LHCN-M2 (cell line): Measurements from ENCODE around the gene CDH13. TPM values are rescaled to one million over a fixed set of nuclear protein-coding genes. Genes with fewer than 3 reads are reported as not detected.

ENCODE experiments used
- DNase-seq: peaks from one replicate; pipeline ENCODE4 v3.0.0-alpha.2; 2012; ENCODE audit warnings: low read depth
- total RNA-seq: library from RNA; depleted of rRNA; stranded (reverse); fragments of >200 nt; gene quantifications from 2 replicates; pipeline ENCODE4 v1.2.3, GENCODE V29; 2014

CDH13 gene
- total RNA-seq, 1 experiment from 2014 or later = 140 TPM

- peak; percentile 47 for DNase-seq
These were observed 1026.2 kb downstream of the CDH13 start for GRCh38 chr16:83652943-83653342.

- DNase-seq = peak; percentile 73
These were observed 1027.0 kb downstream of the CDH13 start for GRCh38 chr16:83653785-83654184.

- DNase-seq = no peak
These were observed 1033.5 kb downstream of the CDH13 start for GRCh38 chr16:83660282-83660681.

GRCh38 chr16:83661656-83662055 lies 1034.9 kb downstream of the CDH13 start:
- no peak for DNase-seq

- no peak for DNase-seq
These were observed 1039.7 kb downstream of the CDH13 start for GRCh38 chr16:83666449-83666848.

GRCh38 chr16:83669456-83669855 lies 1042.7 kb downstream of the CDH13 start:
- DNase-seq = no peak

GRCh38 chr16:83674931-83675535 lies 1048.3 kb downstream of the CDH13 start:
- no peak for DNase-seq

GRCh38 chr16:83676086-83676485 lies 1049.3 kb downstream of the CDH13 start:
- DNase-seq = no peak

GRCh38 chr16:83680980-83681379 lies 1054.2 kb downstream of the CDH13 start:
- DNase-seq = no peak

GRCh38 chr16:83681381-83681956 lies 1054.7 kb downstream of the CDH13 start:
- no peak for DNase-seq

GRCh38 chr16:83682116-83682867 lies 1055.5 kb downstream of the CDH13 start:
- no peak for DNase-seq

GRCh38 chr16:83682868-83683235 lies 1056.1 kb downstream of the CDH13 start:
- no peak for DNase-seq

GRCh38 chr16:83685615-83686165 lies 1058.9 kb downstream of the CDH13 start:
- DNase-seq = no peak

GRCh38 chr16:83686726-83687125 lies 1060.0 kb downstream of the CDH13 start:
- DNase-seq = no peak

GRCh38 chr16:83689385-83689831 lies 1062.6 kb downstream of the CDH13 start:
- peak; percentile 87 for DNase-seq

- peak; percentile 53 for DNase-seq
These were observed 1065.5 kb downstream of the CDH13 start for GRCh38 chr16:83692224-83692623.

- no peak for DNase-seq
These were observed 1072.2 kb downstream of the CDH13 start for GRCh38 chr16:83698964-83699363.

GRCh38 chr16:83699817-83700216 lies 1073.0 kb downstream of the CDH13 start:
- no peak for DNase-seq

- no peak for DNase-seq
These were observed 1074.1 kb downstream of the CDH13 start for GRCh38 chr16:83700918-83701317.

- peak; percentile 66 for DNase-seq
These were observed 1074.7 kb downstream of the CDH13 start for GRCh38 chr16:83701494-83701893.

- DNase-seq = no peak
These were observed 1077.9 kb downstream of the CDH13 start for GRCh38 chr16:83704656-83705055.

- no peak for DNase-seq
These were observed 1079.1 kb downstream of the CDH13 start for GRCh38 chr16:83705856-83706255.

GRCh38 chr16:83706394-83706793 lies 1079.6 kb downstream of the CDH13 start:
- DNase-seq = no peak
